ENCODE data around the gene KMT5B. TPM values are rescaled to one million over a fixed set of nuclear protein-coding genes. Genes with fewer than 3 reads are reported as not detected.

The KMT5B gene
- total and polyA plus RNA-seq, 2 of the 13 experiments (the other 11 are each of a cell fraction or from before 2014, with no cell fraction given) = 17.6 to 23.7 TPM

- 0 out of 2 replicates have a peak, but pooled peaks have one; percentile 12 for TF ChIP-seq CSRNP2 (CRISPR knock-in tag; conservative IDR thresholded peaks at IDR 0.05; ENCODE audit: low read depth)
- no peak for TF ChIP-seq ZNF749 (CRISPR knock-in tag; IDR thresholded peaks at IDR 0.05; ENCODE audit: borderline replicate concordance)
- peak; percentile 76 for TF ChIP-seq SALL2 (CRISPR knock-in tag; IDR thresholded peaks at IDR 0.05)
- TF ChIP-seq ZSCAN31 (CRISPR knock-in tag; IDR thresholded peaks at IDR 0.05; ENCODE audit: low read depth) = 0 out of 2 replicates have a peak, but pooled peaks have one; percentile 9
- TF ChIP-seq ATF7-NPFF (CRISPR knock-in tag; IDR thresholded peaks at IDR 0.05; ENCODE audit: low read depth) = peak; percentile 89
- 0 out of 2 replicates have a peak, but pooled peaks have one; percentile 7 for TF ChIP-seq ZNF34 (CRISPR knock-in tag; IDR thresholded peaks at IDR 0.05; ENCODE audit: borderline replicate concordance)
- peak; percentile 55 for TF ChIP-seq GMEB1 (CRISPR knock-in tag; IDR thresholded peaks at IDR 0.05; ENCODE audit: borderline replicate concordance)
- peak; percentile 62; the same call in 1 of the 2 replicates for TF ChIP-seq ZNF724P (CRISPR knock-in tag; IDR thresholded peaks at IDR 0.05; ENCODE audit: borderline replicate concordance)
- TF ChIP-seq SP1 (IDR thresholded peaks at IDR 0.05) = no peak
- peak; percentile 50; the same call in 1 of the 2 replicates for TF ChIP-seq SP1 (CRISPR knock-in tag; IDR thresholded peaks at IDR 0.05)
- no peak for TF ChIP-seq ZNF30 (CRISPR knock-in tag; IDR thresholded peaks at IDR 0.05)
- TF ChIP-seq IKZF5 (CRISPR knock-in tag; IDR thresholded peaks at IDR 0.05) = peak; percentile 69; the same call in 1 of the 2 replicates
- peak; percentile 59 for TF ChIP-seq NR2C2 (CRISPR knock-in tag; IDR thresholded peaks at IDR 0.05; ENCODE audit: borderline replicate concordance)
- TF ChIP-seq REST (IDR thresholded peaks at IDR 0.05; ENCODE audit: borderline replicate concordance in 1 of 2, low read depth in 1 of 2, low read length in 2 of 2) = peak in 1 of 2 experiments; percentile 34; a peak in 1 of 4 replicates
These were observed 91.8 kb downstream of the KMT5B start, which contains the start of gene CHKA (continued) for GRCh38 chr11:68121067-68121899.

Data from HepG2 (cell line).